Cardiac fibroblast (primary cell): ENCODE data around the gene GARIN5A.

ENCODE experiments used
- DNase-seq, 2 donors: peaks; one replicate each; pipeline versions ENCODE4 v3.0.0 to v3.0.0-alpha.2; 2010; ENCODE audit warnings: low read depth in 2 of 2
- H3K4me3 ChIP-seq, 2 donors: replicated peaks in 1 of 2; 1 replicate in 1 of 2; 2 replicates in 1 of 2; pipeline ENCODE4 v1.5.1; 2011; ENCODE audit warnings: low read depth in 2 of 2, low read length in 2 of 2, mild to moderate bottlenecking in 2 of 2, moderate library complexity in 1 of 2
- CTCF ChIP-seq: IDR thresholded peaks from one replicate; pipeline ENCODE4 v1.5.1; 2011; ENCODE audit warnings: low read depth, mild to moderate bottlenecking, low read length, inconsistent platforms

GARIN5A gene

GRCh38 chr19:50516964-50517703 is 40.5 kb upstream of the GARIN5A start:
- no peak overlapping the region for H3K4me3 ChIP-seq
- TF ChIP-seq CTCF = no peak
- no peak for DNase-seq

GRCh38 chr19:50516456-50516855 is 39.8 kb upstream of the GARIN5A start:
- DNase-seq = no peak
- H3K4me3 ChIP-seq = no peak overlapping the region
- TF ChIP-seq CTCF = no peak

GRCh38 chr19:50515168-50515561 is 38.5 kb upstream of the GARIN5A start:
- no peak for DNase-seq
- no peak overlapping the region for H3K4me3 ChIP-seq
- TF ChIP-seq CTCF = no peak

GRCh38 chr19:50514346-50515167 is 37.9 kb upstream of the GARIN5A start:
- TF ChIP-seq CTCF = no peak
- no peak overlapping the region for H3K4me3 ChIP-seq
- no peak for DNase-seq

- no peak for DNase-seq
- no peak within 1 kb of the TSS for H3K4me3 ChIP-seq
- TF ChIP-seq CTCF = no peak
These were observed 37.2 kb upstream of the GARIN5A start, which contains the start of gene ASPDH for GRCh38 chr19:50513746-50514345. Gene ASPDH (minus strand): TSS chr19:50513913. CDS start chr19:50513823, 90 bp downstream.

- TF ChIP-seq CTCF = no peak
- no peak for DNase-seq
- H3K4me3 ChIP-seq = no peak overlapping the region
These were observed 36.5 kb upstream of the GARIN5A start for GRCh38 chr19:50512999-50513745.
